ENCODE data around the gene PRRC1.
"Not testable (repeated sequence)": the region's sequence is repeated elsewhere in the genome, so short reads cannot be mapped to it uniquely, and the experiment has no call there.

PRRC1 gene

DNA sequence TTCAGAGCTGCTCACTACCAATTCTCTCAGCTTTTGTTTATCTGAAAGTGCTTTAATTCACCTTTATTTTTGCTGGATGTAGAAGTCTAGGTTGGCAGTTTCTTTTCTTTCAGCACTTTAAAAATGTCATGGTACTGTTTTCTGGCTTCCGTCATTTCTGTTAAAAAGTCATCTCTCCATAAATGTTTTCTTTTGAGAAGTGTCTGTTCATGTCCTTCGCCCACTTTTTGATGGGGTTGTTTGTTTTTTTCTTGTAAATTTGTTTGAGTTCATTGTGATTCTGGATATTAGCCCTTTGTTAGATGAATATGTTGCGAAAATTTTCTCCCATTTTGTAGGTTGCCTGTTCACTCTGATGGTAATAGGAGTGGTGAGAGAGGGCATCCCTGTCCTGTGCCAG, 23.1 kb downstream of the PRRC1 start:
- DNase-seq (ENCODE audit: low read depth in 2 of 2, low spot score in 1 of 2), result not testable (repeated sequence)

DNA sequence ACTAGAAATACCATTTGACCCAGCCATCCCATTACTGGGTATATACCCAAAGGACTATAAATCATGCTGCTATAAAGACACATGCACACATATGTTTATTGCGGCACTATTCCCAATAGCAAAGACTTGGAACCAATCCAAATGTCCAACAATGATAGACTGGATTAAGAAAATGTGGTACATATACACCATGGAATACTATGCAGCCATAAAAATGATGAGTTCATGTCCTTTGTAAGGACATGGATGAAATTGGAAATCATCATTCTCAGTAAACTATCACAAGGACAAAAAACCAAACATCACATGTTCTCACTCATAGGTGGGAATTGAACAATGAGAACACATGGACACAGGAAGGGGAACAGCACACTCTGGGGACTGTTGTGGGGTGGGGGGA, 27.8 kb downstream of the PRRC1 start:
- DNase-seq (ENCODE audit: low read depth in 2 of 2, low spot score in 1 of 2), result not testable (repeated sequence)

DNA sequence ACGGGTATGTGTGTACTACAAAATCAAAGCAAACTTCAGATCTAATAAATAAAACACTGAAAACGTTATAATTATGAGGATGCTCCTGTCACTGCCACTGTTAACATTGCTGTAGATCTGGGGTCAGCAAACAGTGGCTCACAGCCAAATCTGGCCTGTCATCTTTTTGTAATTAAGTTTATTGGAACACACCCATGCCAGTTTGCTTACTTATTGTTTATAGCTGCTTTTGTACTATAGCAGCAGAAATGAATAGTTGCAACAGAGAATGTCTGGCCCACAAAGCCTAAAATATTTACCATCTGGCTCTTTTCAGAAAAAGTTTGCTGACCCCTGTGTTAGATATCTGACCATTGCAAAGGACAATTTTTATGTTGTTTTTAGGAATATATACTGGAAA, 32.1 kb downstream of the PRRC1 start:
- no peak for DNase-seq (ENCODE audit: low read depth in 2 of 2, low spot score in 1 of 2)

DNA sequence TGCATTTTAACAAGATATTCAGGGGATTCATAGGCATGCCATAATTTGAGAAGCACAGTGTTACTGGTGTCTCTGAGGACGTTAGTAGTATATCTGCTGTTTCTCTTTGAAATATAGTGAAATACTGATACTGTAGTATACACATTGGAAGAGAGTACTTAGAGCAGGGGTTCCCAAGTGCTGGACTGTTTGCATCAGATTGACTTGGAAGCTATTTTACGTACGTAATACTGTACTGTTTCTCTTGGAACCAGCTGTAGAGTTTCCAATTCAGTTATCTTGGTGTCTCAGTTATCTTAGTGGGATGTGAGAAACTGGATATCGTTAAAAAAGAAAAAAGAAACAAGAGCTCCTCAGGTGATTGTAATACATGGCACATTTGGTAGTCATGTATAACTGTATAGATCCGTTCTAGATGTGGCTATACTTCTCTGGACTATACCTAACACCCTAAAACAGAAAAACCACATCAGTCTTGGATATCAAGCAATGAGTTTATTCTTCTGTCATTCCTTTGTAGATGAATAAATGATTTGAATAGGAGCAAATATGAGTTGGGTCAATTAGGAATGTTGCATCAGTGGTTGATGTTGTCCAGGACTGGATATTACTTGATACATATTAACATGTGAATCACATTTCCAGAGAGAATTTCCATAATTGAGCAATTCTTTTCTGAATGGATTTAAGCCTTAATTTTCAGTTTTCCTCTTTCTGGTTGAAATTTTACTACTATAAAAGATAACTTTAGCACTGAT, 33.4 kb downstream of the PRRC1 start:
- no peak for DNase-seq (ENCODE audit: low read depth in 2 of 2, low spot score in 1 of 2)

DNA sequence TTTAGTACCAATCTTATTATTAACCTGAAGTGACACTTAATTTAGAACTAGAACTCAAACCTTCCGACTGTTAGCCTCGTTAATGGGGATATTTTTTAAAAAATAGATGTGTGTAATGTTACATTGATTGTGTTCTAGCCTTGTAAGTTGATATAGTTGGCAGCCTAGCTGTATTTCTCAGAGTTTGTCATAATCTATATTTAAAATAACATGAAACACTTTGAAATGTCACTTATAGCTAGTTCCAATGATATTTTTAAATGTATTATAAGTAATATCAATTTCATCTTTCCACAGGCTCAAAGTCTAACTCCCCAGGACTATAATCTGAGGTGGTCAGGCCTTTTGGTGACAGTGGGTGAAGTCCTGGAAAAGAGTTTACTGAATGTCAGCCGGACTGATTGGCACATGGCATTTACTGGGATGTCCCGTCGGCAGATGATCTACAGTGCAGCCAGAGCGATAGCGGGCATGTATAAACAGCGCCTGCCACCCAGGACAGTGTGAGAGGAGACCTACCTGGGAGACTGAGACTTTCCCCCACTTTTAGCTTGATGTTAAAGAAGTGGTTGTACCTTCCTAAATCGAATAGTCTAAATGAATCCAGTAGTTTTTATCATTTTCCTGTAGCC, 34.1 kb downstream of the PRRC1 start:
- no peak for DNase-seq (ENCODE audit: low read depth in 2 of 2, low spot score in 1 of 2)

DNA sequence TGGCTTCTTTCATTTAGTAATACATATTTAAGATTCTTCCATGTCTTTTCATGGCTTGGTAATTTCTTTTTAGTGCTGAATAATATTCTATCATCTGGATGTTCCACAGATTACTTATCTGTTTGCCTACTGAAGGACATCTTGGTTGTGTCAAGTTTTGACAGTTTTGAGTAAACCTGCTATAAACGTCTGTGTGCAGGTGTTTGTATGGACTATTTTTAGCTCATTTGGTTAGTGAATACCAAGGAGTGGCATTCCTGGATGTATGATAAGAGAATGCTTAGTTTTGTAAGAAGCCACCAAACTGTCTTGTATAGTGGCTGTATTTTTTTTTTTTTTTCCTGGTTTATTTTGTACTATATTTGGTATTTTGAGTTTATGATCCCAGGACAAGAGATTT, 38.4 kb downstream of the PRRC1 start:
- DNase-seq (ENCODE audit: low read depth in 2 of 2, low spot score in 1 of 2), result no peak

DNA sequence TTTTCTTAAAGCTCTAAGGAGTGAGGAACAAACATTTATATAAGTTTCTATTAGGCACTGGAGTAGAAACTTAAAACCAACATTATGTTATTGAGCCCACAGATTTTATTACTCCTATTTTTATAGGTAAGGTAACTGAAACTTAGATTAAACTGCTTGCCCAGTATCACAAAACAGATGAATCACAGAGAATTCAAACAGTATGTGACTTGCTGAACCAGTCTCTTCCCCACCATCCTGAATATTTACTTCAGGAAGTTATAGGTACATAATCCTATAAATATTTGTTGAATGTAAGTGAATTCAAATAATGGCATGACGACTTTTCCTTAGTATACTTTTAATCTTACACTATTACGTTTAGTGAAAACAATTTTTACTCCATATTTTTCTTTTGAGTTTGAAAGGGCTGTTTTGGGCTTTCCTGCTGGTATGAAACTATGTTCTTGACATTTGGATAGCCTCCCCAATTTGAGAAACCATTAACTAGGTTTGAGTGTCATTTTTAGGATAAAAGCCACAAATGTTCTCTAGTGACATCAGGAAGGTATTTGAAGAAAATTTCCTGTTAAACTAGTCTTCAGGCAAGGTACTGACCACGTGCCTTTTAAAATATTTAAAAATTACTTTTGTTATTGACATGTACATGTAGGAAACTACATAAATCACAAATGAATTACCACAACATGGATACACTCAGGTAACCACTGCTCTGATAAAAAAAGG, 39.3 kb downstream of the PRRC1 start:
- no peak for DNase-seq (ENCODE audit: low read depth in 2 of 2, low spot score in 1 of 2)

DNA sequence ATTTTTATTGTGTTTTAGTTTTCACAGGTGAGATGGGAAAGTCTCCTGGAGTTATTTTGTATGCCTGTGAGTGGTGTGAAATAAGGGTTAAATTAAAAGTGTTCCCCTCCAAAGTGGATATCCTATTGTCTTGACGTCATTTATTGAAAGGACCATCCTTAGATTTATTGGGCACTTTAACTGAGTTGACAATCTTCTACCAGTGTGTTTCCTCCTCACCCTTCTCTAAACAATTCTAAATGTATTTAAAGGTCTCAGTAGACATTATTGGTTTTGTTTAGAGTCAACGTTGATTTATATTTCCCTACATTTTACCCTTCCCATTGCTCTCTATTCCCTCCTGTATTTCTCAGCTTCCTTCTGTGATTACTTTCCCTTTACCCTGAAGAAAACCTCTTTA, 40.8 kb downstream of the PRRC1 start:
- no peak for DNase-seq (ENCODE audit: low read depth in 2 of 2, low spot score in 1 of 2)

DNA sequence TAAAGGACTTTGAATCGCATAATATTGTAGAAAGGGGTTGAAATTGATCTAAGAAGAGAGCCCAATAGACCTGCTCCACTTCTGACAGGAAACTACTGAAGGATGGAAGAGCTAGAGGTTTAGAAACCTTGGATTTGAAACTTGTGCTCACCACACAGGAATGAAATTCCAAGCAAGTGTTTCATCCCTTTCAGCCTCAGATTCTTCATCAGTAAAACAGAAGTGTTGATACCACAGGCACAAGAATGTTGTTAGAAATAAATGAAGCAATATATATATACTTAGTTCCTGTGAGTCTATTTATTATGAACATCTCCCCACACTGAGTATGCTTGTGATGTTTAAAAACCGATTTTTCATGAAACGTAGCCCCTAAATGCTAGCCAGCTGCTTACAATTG, 43.8 kb downstream of the PRRC1 start:
- no peak for DNase-seq (ENCODE audit: low read depth in 2 of 2, low spot score in 1 of 2)

DNA sequence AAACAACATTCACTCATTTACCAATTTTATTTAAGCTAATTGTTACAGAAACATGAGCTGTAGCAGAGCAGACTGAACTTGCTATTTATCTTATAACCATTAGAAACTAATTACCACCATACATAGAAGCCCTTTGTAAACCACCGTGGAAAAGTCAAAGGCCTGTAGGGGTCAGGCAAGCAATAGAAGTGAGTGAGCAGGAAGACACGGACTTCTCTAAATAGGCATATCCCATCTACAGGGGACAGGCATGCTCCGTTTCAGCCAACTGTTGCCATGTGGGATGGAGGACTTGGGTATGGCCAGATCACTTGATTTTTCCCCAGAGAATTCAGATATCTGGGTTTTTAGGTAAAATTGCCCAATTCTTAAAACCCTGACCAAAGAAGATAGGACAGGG, 44.8 kb downstream of the PRRC1 start:
- no peak for DNase-seq (ENCODE audit: low read depth in 2 of 2, low spot score in 1 of 2)

DNA sequence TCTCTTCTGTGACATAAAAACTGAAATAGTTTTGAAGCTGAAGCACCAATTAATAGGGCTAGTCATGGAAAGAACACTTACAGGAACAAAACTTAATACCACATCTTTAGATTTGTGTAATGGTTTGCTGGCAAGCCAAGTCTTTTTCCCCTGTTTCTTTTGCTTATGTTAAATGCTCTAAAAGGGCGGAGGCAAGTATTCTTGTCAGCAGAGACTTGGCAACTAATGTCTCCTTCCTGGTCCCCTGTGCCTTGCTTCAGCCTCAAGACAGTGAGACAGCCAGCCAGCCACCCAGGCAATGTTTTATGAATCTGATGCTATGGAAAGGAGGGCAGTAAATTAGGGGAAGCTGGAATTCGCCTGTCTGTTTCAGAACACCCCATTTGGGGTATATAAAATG, 45.7 kb downstream of the PRRC1 start:
- DNase-seq (ENCODE audit: low read depth in 2 of 2, low spot score in 1 of 2), result no peak

DNA sequence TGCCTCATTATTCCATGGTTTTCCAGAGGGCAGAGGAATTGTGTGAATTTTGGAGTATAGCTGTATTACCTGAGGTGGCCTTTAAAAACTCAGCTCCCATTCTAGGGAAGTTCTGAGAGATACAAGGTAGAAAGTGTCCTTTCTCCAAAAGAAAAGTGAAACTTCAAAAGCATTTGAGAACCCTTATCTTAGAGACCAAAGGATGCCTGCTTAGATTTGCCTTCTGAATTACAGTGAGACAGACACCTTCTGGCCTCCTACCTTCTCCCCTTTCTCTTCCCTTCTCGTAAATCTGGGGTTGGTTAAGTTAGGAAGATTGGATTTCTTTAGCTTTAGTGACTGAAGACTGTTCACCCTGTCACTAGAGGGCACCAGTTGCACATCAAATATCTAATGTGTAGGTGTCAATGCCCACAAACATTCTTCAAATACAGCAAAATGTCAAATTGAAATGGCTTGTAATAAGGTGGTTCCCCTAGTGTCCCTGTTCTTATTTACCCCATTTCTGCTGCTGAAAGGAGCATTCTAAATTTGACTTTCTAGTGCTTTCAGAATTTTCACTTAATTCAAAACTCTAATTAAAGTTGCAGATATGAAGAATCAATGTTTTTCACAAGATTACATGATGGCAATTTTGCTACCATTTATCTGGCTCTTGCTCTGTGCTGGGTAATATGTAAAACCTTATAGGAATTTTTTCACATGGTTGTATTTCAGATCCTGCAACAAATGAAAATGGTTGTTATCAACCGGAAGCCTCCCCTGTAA, 46.7 kb downstream of the PRRC1 start:
- DNase-seq (ENCODE audit: low read depth in 2 of 2, low spot score in 1 of 2), result no peak

DNA sequence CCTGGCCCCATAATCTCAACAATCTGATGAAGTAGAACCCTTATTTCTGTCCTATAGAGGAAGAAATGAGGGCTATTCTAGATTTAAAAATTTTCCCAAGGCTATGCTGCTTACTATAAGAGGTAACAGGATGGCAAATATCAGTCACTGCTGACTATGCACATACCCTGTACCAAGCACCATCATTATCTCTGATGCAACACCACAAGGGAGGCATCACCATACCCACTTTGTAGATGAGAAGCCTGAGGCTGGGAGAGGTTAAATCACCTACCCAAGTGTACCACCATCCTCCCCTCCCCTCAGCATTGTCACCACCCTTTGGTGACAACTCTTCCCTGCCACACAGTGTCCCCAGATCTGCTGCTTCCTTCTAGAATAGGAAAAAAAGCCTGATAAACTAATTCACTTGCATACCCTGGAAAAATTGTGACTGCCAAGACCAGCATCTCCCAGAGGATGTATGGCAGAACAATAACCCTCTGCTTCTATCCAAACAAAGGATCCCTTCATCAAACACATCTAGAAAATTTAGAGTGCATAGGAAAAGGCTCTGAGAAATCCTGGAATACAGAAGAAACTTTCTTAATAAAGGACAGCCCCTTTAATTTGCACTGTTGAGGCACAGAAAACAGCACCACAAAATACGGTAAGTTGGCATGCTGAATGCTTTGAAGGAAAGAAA, 48.3 kb downstream of the PRRC1 start:
- no peak for DNase-seq (ENCODE audit: low read depth in 2 of 2, low spot score in 1 of 2)

DNA sequence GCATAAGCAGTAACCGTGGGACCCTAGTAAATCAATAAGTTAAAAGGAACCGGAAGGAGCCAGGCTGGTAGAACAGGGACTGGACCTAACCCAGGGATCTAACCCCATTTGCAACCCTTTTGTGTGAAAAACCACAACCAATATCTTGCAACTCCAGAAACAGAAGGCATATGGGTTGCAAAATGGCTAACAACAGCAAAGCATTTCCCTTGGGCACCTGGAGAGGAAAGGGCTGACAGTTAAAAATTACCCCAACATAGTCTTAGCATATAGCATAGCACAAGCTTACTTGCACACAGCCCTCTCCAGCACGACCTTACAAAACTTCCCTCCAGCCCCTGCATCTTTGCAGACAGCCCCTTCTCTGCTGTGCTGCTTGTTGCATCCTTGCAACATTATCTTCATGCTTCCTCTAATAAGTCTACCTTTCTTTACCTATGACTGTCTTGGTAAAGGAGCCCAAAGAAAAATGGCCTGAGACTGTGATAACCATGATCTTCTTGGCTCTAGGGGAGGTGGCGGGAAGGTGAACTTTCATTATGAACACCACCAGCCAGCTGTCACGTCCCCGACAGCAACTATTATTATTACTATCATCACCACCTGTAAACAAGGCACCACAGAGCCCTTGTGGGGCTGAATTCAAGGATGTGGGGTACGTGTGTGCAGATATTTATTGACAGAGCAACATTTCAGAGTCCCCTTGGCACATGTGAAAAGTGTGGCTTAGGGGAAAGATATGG, 49.8 kb downstream of the PRRC1 start:
- DNase-seq (ENCODE audit: low read depth in 2 of 2, low spot score in 1 of 2), result no peak

DNA sequence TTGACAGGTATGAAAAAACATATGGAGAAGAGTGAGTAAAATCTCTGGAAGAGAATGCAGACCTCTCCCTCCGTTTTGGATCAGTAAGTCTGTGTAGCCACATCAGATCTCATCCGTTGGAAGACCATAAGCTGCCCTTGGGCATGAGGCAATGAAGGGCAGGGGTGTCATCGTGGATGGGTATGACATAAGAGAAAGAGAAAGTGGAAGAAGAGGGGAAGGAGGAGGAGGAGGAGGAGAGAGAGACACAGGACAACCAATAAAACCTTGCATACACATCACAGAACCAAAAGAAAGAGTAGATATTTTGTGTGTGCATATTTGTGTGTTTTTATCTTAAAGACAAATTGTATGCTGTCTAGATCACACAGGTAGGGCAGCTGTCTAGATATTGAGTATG, 50.7 kb downstream of the PRRC1 start:
- no peak for DNase-seq (ENCODE audit: low read depth in 2 of 2, low spot score in 1 of 2)

DNA sequence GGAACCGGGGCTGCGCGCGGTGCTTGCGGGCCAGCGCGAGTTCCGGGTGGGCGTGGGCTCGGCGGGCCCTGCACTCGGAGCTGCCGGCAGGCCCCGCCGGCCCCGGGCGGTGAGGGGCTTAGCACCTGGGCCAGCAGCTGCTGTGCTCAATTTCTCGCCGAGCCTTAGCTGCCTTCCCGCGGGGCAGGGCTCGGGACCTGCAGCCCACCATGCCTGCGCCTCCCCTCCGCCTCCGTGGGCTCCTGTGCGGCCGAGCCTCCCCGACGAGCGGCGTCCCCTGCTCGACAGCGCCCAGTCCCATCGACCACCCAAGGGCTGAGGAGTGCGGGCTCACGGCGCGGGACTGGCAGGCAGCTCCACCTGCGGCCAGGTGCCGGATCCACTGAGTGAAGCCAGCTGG, 52.0 kb downstream of the PRRC1 start:
- not testable (repeated sequence) for DNase-seq (ENCODE audit: low read depth in 2 of 2, low spot score in 1 of 2)

DNA sequence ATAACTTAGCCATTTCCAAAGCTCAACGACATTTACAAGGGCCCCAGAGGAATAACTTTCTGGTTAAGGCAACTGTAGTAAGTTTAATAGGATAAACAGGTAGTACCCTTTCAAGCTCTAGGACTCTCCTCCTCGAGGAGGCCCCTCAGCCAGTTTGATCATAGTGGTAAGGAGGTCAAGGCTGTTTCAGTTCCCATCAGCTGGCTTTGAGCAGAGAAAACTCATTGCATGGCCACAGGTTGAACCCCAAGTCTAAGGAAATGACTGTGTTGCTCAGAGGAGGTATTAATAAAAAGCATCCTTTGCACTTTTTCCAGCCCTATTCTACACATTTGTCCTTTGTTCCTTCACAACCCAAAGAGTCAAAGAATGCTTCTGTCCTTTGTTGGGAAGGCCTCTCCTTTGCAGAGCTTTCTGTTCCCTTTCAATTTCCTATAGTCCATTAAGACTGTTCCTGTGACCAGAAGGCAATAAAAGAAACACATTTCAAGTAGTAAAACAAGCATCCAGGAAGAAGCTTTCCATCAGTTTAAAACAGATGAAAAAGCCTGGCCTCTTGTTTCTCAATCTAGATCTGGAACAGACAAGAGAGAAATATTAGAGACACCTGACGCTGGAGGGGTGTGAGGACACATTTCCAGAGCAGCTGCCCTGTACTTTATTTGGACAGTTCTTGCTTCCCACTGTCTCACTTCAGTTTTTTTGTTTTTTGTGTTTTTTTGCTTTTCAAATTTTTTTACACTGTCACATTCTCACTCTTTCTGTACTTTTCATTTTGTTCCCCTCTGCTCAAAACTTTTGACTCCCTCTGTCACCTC, 54.1 kb downstream of the PRRC1 start:
- no peak for DNase-seq (ENCODE audit: low read depth in 2 of 2, low spot score in 1 of 2)

DNA sequence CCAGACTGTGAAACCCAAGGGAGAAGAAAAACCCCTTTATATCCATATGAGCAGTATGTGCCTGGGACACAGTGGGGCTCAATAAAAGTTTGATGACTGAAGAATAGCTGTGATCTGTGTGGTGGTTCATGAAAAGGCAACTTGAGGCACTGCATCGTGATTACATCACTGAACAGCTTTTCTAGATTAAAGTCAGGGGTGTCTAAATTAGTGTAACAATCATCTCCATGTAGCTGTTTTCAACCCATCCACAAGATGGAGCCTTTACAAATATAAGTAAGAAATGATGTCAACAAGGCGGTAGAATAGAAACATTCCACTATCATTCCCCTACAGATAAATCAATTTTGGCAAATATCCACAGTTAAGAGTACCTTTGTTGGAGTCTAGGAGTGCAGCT, 55.5 kb downstream of the PRRC1 start:
- DNase-seq (ENCODE audit: low read depth in 2 of 2, low spot score in 1 of 2), result no peak

DNA sequence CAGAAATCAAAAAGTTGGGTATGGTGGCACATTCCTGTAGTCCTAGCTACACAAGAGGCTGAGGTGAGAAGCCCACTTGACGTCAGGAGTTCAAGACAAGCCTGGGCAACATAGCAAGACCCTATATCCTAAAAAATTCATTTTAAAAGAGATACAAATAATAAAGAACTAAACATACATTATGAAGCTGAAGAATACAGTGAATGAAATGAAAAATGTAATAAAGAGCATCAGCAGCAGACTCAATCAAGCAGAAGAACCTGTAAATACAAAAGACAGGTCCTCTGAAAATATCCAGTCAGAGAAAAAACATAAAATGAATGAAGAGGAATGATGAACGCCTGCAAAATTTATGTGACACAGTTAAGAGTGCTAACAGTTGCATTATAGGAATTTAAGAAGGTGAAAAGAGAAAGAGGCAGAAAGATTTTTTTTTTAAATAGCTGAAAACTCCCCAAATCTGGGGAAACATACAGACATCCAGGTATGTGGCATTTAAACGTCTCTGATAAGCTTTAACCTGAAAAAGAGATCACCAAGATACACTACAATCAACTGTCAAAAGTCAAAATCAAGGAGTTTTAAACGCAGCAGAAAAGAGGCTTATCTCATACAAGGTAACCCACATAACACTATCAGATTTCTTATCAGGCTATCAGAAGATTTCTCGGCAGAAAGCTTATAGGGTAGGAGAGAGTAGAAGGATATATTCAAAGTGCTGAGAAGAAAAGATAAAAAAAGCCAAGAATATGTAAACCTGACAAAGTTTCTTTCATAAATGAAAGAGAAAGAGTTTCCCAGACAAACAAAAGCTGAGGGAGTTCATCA, 57.6 kb downstream of the PRRC1 start:
- no peak for DNase-seq (ENCODE audit: low read depth in 2 of 2, low spot score in 1 of 2)
